ENCODE results near the gene CSNK2A3. TPM values are rescaled to one million over a fixed set of nuclear protein-coding genes. Genes with fewer than 3 reads are reported as not detected.

CSNK2A3 gene
- total RNA-seq, 4 donors from 2014 or later, result 1.0 to 3.0 (median 2.0) TPM

DNA sequence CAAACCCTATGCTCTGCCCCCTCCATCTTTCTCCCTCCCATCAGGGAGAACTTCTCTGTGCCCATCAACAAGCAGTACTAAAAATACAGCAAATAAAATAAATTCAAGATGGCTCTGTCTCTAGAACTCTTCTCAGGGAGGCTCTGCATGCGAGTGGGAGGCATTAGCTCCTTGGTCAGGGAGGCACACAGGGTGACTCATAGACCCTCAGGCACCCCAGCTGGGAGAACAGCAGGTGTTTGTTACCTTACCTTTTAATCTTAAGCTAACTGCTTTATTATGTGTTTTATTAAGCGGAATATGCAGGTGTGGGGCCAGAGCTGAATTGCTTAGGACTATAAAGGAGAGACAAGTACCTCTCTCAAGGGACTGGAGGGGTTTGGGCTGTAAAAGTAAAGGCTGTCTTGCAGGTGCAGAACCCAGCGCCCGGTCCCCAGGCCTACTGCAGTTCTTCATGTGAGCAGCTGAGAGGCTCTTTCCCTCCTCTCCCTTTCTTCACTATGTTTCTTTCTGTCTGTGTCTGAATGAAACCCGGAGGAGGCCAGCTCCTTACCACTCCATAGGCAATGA is 20.8 kb downstream of the CSNK2A3 start:
- H3K27ac ChIP-seq, result no peak overlapping the region
- TF ChIP-seq POLR2A (IDR thresholded peaks at IDR 0.05), result no peak
- TF ChIP-seq, protein P1, sequence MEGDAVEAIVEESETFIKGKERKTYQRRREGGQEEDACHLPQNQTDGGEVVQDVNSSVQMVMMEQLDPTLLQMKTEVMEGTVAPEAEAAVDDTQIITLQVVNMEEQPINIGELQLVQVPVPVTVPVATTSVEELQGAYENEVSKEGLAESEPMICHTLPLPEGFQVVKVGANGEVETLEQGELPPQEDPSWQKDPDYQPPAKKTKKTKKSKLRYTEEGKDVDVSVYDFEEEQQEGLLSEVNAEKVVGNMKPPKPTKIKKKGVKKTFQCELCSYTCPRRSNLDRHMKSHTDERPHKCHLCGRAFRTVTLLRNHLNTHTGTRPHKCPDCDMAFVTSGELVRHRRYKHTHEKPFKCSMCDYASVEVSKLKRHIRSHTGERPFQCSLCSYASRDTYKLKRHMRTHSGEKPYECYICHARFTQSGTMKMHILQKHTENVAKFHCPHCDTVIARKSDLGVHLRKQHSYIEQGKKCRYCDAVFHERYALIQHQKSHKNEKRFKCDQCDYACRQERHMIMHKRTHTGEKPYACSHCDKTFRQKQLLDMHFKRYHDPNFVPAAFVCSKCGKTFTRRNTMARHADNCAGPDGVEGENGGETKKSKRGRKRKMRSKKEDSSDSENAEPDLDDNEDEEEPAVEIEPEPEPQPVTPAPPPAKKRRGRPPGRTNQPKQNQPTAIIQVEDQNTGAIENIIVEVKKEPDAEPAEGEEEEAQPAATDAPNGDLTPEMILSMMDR (IDR thresholded peaks at IDR 0.05), result no peak
- no peaks in the 10 kb centered on the region for H3K9me3 ChIP-seq
- H3K4me1 ChIP-seq, result no peaks in the 10 kb centered on the region
- H3K36me3 ChIP-seq, result no peaks in the 10 kb centered on the region
- H3K27me3 ChIP-seq, result no peaks in the 10 kb centered on the region
- intact Hi-C loops (cut with DNase I; ENCODE audit: low total_unique reads), result no loop called here
- no peak overlapping the region for H3K4me3 ChIP-seq
- DNase-seq, result no peak

DNA sequence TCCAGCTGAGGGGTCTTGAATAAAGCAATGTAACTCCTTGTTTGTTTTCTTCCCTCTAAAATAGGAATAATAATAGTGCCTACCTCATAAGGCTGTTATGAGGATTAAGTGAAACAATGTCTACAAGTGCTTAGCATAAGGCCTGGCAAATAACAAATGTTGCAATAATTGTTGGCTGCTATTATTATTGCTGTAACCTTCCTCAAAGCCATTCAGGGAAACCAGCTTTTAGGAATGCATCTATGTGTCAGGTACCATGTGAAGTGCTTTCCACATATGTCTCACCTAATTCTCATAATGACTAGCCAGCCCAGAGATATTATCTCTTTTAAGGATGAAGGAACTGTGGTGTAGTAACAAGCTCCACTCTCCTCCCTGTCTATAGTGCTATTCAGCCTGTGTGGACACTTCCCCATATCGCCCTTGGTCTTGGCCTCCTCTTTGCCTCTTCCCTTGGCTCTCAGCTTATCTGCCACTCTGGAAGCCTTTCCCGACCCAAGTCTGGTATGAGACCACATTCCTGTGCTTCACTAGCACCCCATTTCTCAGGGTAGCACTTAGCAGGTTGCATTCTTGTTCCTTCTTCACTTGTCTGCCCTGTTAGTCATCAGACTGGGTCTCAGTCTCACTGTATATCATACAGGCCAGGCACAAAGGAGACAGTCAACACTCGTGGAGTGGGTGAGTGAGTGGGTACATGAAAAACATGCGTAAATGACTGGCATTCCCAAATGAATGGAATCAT is 23.8 kb downstream of the CSNK2A3 start:
- Histone ChIP-seq H3K27ac (no peak overlapping the region), H3K36me3 (no peaks in the 10 kb centered on the region), H3K9me3 (no peaks in the 10 kb centered on the region), H3K27me3 (no peaks in the 10 kb centered on the region), H3K4me3 (no peak overlapping the region), H3K4me1 (no peaks in the 10 kb centered on the region)
- TF ChIP-seq, protein P1 (IDR thresholded peaks at IDR 0.05), result no peak
- no peak for TF ChIP-seq POLR2A (IDR thresholded peaks at IDR 0.05)
- intact Hi-C loops (cut with DNase I; ENCODE audit: low total_unique reads), result no loop called here
- DNase-seq, result no peak

DNA sequence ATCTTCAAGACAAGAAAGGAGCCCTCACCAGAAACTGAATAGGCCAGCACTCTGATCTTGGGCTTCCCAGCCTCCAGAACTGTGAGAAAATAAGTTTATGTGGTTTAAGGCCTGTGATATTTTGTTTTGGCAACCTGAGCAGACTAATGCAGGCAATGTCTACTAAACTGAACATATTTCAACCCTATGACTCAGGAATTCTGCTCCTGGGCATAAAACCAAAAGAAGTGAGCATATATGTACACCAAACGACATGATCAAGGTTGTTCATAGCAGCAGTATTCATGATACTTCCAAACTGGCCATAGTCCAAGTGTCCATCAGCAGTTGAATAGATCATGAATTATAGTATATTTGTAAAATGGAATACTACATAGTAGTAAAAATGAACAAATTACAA is 29.0 kb downstream of the CSNK2A3 start:
- TF ChIP-seq, protein P1 (IDR thresholded peaks at IDR 0.05), result no peak
- TF ChIP-seq POLR2A (IDR thresholded peaks at IDR 0.05), result no peak
- Histone ChIP-seq H3K27ac (no peak overlapping the region), H3K4me1 (no peaks in the 10 kb centered on the region), H3K9me3 (no peaks in the 10 kb centered on the region), H3K4me3 (no peak overlapping the region), H3K36me3 (no peaks in the 10 kb centered on the region), H3K27me3 (no peaks in the 10 kb centered on the region)
- intact Hi-C loops (cut with DNase I; ENCODE audit: low total_unique reads), result no loop called here
- no peak for DNase-seq

DNA sequence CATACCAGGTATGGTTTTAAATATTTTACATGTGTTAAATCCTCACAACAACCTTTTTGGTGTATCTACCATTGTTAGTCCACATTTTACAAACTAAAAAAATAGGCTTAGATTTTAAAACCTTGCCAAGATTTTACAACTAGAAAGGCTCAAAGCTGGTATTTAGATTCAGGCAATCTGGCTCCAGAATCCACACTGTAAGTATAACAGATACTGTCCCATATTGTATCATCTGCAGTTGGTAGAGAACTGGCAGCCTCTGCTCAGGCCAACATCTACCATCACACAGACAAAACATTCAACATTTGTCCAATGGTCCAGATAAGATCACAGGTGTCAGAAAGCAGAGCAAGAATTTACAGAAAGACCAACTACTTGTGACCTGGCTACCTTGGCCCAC is 30.9 kb downstream of the CSNK2A3 start:
- no peak overlapping the region for H3K4me3 ChIP-seq
- no peaks in the 10 kb centered on the region for H3K9me3 ChIP-seq
- H3K27ac ChIP-seq, result no peak overlapping the region
- no peaks in the 10 kb centered on the region for H3K36me3 ChIP-seq
- H3K27me3 ChIP-seq, result no peaks in the 10 kb centered on the region
- DNase-seq, result no peak
- intact Hi-C loops (cut with DNase I; ENCODE audit: low total_unique reads), result no loop called here
- TF ChIP-seq, protein P1 (IDR thresholded peaks at IDR 0.05), result no peak
- TF ChIP-seq POLR2A (IDR thresholded peaks at IDR 0.05), result no peak
- no peaks in the 10 kb centered on the region for H3K4me1 ChIP-seq

DNA sequence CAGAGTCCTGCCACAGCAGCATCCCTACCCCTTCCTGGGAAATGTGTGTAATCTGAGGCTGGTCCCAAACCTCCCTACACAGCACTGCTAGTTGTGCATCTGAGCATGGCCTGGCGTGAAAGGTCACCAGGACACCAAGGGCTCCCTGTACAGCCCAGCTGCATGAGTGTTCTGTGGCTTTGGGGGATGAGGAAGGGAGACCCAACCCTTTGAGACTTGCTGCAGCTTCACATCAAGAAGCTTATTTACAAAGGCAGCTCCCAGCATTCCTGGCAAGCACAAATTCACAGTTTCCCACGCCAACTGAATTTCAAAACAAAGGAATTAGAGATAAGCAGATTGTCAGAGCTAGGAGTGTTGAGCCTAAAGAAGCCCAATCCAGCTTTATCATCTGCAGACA is 32.2 kb downstream of the CSNK2A3 start:
- TF ChIP-seq, protein P1 (IDR thresholded peaks at IDR 0.05), result no peak
- TF ChIP-seq POLR2A (IDR thresholded peaks at IDR 0.05), result no peak
- no peak overlapping the region for H3K4me3 ChIP-seq
- H3K9me3 ChIP-seq, result no peaks in the 10 kb centered on the region
- H3K27me3 ChIP-seq, result no peaks in the 10 kb centered on the region
- no peak overlapping the region for H3K27ac ChIP-seq
- no peaks in the 10 kb centered on the region for H3K4me1 ChIP-seq
- intact Hi-C loops (cut with DNase I; ENCODE audit: low total_unique reads), result no loop called here
- no peaks in the 10 kb centered on the region for H3K36me3 ChIP-seq
- no peak for DNase-seq

Measured in uterus (tissue), 4 donors.